Caco-2 (cell line): ENCODE results near the gene ASNSD1. TPM values are rescaled to one million over a fixed set of nuclear protein-coding genes. Genes with fewer than 3 reads are reported as not detected.

Experiments
- Bru-seq: library from RNA; stranded (reverse); fragments of 400-500 nt; gene quantifications from one replicate; lab custom pipeline; 2021; lab: Mats Ljungman, UMichigan
- BruChase-seq, 2 experiments: library from RNA; stranded (reverse); fragments of 400-500 nt; gene quantifications; one replicate each; lab custom pipeline; 2021; lab: Mats Ljungman, UMichigan
- BruUV-seq: library from RNA; stranded (reverse); fragments of 400-500 nt; replicated peaks from 2 replicates; lab custom pipeline; 2021; lab: Mats Ljungman, UMichigan
- CTCF ChIA-PET: fragments of 300-600 bp; sonication (Branson Sonifier 250); formaldehyde crosslinking; loops from one replicate; lab custom pipeline; 2022; ENCODE audit warnings: antibody characterized with exemption; lab: Charles Lee
- POLR2A ChIA-PET: fragments of 300-600 bp; sonication (Branson Sonifier 250); formaldehyde crosslinking; loops from one replicate; lab custom pipeline; 2022; ENCODE audit warnings: antibody characterized with exemption; lab: Charles Lee
- DNase-seq, 2 experiments: peaks; one replicate each; pipeline versions ENCODE4 v3.0.0 to v3.0.0-alpha.2; 2020 to 2022
- H3K27me3 ChIP-seq: replicated peaks from 2 replicates; pipeline ENCODE4 v1.6.0; 2011; ENCODE audit warnings: low read length; ENCODE audit not compliant: control insufficient read depth, insufficient read depth
- H3K36me3 ChIP-seq: 2 replicates; pipeline ENCODE4 v1.5.1; 2011; ENCODE audit warnings: low read length; ENCODE audit not compliant: control insufficient read depth, insufficient read depth
- H3K4me1 ChIP-seq: fragments of 250-450 bp; sonication (Bioruptor Pico); 2 replicates; pipeline ENCODE4 v1.5.1; 2020; ENCODE audit warnings: mild to moderate bottlenecking
- H3K4me3 ChIP-seq: 2 replicates; pipeline ENCODE4 v1.5.1; 2011; ENCODE audit warnings: low read depth, mild to moderate bottlenecking, control low read depth, low read length
- H3K9me3 ChIP-seq: fragments of 250-450 bp; sonication (Bioruptor Pico); 2 replicates; pipeline ENCODE4 v1.5.1; 2020; ENCODE audit warnings: mild to moderate bottlenecking, moderate library complexity
- H3K27ac Mint-ChIP-seq: one replicate; pipeline ENCODE4 v1.8.0; 2022; ENCODE audit warnings: mixed read lengths; ENCODE audit not compliant: unreplicated experiment
- H3K27me3 Mint-ChIP-seq: one replicate; pipeline ENCODE4 v1.8.0; 2022; ENCODE audit warnings: mixed read lengths; ENCODE audit not compliant: insufficient read depth, unreplicated experiment
- H3K36me3 Mint-ChIP-seq: one replicate; pipeline ENCODE4 v1.8.0; 2022; ENCODE audit warnings: mild to moderate bottlenecking, mixed read lengths; ENCODE audit not compliant: insufficient read depth, unreplicated experiment
- H3K4me1 Mint-ChIP-seq: one replicate; pipeline ENCODE4 v1.8.0; 2022; ENCODE audit warnings: low read depth, mixed read lengths; ENCODE audit not compliant: unreplicated experiment
- H3K4me3 Mint-ChIP-seq: one replicate; pipeline ENCODE4 v1.8.0; 2022; ENCODE audit warnings: mild to moderate bottlenecking, moderate library complexity, mixed read lengths; ENCODE audit not compliant: unreplicated experiment
- H3K9me3 Mint-ChIP-seq: one replicate; pipeline ENCODE4 v1.8.0; 2022; ENCODE audit warnings: mixed read lengths; ENCODE audit not compliant: unreplicated experiment
- intact Hi-C: fragments of 100-400 bp; cut with micrococcal nuclease; formaldehyde crosslinking; loops from one replicate; pipeline ENCODE4 v1.10.0; 2022; ENCODE audit not compliant: unreplicated experiment
- long read RNA-seq: library from polyadenylated mRNA; stranded (forward); transcript quantifications from one replicate; pipeline ENCODE4 v2.0.0, GENCODE V29; 2022
- total RNA-seq: library from RNA; stranded (reverse); gene quantifications from 2 replicates; pipeline ENCODE4 v1.2.3, GENCODE V29; 2022
- TF ChIP-seq, protein P1 (sequence below), 2 experiments: fragments of 200-600 bp in 1 of 2; IDR thresholded peaks; 1 replicate in 1 of 2; 2 replicates in 1 of 2; pipeline versions ENCODE4 v1.5.1 to v1.8.0; 2011 to 2022; ENCODE audit warnings: antibody characterized with exemption in 1 of 2, control low read depth in 1 of 2, inconsistent platforms in 1 of 2, low read depth in 1 of 2, low read length in 1 of 2, mild to moderate bottlenecking in 1 of 2, moderate library complexity in 1 of 2; ENCODE audit not compliant: insufficient read depth in 1 of 2, severe bottlenecking in 1 of 2, unreplicated experiment in 1 of 2

Gene ASNSD1
- total RNA-seq: 39.2 and 49.4 TPM in 2 replicates
- Bru-seq, nascent RNA: percentile 93 among the genes with signal in this experiment
- percentile 98 among the genes with signal in this experiment for BruChase-seq, experiment 1, labeled RNA remaining after a 2-hour chase
- percentile 97 among the genes with signal in this experiment for BruChase-seq, experiment 2, labeled RNA remaining after a 6-hour chase
- long read RNA-seq, transcript ASNSD1-201 (6 exons, 2,450 nt): major isoform, 105 of 155 reads
- long read RNA-seq, transcript ASNSD1-209 (4 exons, 581 nt): minor isoform, 9 of 155 reads
- long read RNA-seq, partial matches to known transcripts: 3 of 155 reads
- long read RNA-seq, other reads (novel, unspliced or antisense): 36 of 155 reads

DNA sequence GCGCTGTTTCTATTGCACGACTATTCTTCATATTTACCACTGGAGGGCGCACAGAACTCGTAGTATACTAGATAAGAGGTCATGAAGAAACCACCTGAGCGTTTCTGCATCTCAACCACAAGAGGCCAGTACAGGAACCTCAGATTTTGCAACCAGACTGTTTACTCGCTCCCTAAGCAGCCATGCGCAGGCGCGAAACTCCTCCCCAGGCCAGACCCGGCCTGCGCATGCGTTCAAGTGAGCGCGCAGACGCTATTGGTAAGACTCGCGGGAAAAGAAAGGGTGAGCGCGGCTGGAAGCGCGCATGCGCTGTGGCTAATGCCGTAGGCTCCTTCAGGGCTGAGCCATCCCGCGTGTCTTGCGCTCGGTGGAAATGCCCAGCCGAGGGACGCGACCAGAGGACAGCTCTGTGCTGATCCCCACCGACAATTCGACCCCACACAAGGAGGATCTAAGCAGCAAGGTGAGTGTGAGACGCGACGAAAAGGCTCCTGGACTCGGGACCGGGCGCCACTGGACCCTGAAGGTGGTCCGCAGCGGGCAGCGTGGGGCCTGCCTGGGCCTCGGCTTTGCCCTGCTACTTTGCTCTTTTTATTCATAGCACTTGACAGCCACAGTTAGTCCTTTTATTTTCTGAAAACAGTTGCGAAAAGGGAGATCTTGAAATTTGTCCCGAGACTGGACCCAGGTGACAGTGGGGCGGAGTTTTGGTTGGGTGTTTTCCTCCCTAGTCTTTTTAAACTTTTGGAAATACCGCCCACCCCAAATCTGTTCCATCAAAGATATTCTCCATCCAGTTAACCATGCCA is at the start of gene ASNSD1:
Gene ASNSD1, plus strand, starts transcription at position 312 of the 809 bp plus-strand sequence. CDS start 4,674 bp downstream, outside the sequence.
- H3K9me3 ChIP-seq: no peaks in the 10 kb centered on the region
- H3K27me3 ChIP-seq: no peaks in the 10 kb centered on the region
- TSS peak; percentile 73 for BruUV-seq
- intact Hi-C loops: loop anchor here (1.0 to 5.0 kb wide), 9 partner anchors 13 to 521 kb away; partner anchors contain the start of genes ANKAR, ORMDL1, OSGEPL1 and PMS1
- CTCF ChIA-PET: interaction anchor here (0.6 to 1.9 kb wide), 6 partner anchors 10 to 193 kb away, joined by 3 to 13 read pairs (median 5); partner anchors contain the start of genes ANKAR, OSGEPL1 and SLC40A1
- Mint-ChIP-seq H3K9me3 (no peaks in the 10 kb centered on the region), H3K27ac (no peak within 1 kb of the TSS), H3K27me3 (no peaks in the 10 kb centered on the region), H3K4me3 (no peak within 1 kb of the TSS), H3K4me1 (no peaks in the 10 kb centered on the region), H3K36me3 (peaks cover 5% of the 10 kb centered on the region)
- peaks cover 22% of the 10 kb centered on the region for H3K4me1 ChIP-seq
- H3K4me3 ChIP-seq: peak within 1 kb of the TSS; percentile 67
- H3K36me3 ChIP-seq: no peaks in the 10 kb centered on the region
- peak; percentile 99 for DNase-seq
- POLR2A ChIA-PET: no interaction called here
- TF ChIP-seq, protein P1, sequence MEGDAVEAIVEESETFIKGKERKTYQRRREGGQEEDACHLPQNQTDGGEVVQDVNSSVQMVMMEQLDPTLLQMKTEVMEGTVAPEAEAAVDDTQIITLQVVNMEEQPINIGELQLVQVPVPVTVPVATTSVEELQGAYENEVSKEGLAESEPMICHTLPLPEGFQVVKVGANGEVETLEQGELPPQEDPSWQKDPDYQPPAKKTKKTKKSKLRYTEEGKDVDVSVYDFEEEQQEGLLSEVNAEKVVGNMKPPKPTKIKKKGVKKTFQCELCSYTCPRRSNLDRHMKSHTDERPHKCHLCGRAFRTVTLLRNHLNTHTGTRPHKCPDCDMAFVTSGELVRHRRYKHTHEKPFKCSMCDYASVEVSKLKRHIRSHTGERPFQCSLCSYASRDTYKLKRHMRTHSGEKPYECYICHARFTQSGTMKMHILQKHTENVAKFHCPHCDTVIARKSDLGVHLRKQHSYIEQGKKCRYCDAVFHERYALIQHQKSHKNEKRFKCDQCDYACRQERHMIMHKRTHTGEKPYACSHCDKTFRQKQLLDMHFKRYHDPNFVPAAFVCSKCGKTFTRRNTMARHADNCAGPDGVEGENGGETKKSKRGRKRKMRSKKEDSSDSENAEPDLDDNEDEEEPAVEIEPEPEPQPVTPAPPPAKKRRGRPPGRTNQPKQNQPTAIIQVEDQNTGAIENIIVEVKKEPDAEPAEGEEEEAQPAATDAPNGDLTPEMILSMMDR (IDR thresholded peaks at IDR 0.05; ENCODE audit: insufficient read depth in 1 of 2, low read depth in 1 of 2, low read length in 1 of 2, severe bottlenecking in 1 of 2, unreplicated experiment in 1 of 2): peak; percentile 93 to 96

DNA sequence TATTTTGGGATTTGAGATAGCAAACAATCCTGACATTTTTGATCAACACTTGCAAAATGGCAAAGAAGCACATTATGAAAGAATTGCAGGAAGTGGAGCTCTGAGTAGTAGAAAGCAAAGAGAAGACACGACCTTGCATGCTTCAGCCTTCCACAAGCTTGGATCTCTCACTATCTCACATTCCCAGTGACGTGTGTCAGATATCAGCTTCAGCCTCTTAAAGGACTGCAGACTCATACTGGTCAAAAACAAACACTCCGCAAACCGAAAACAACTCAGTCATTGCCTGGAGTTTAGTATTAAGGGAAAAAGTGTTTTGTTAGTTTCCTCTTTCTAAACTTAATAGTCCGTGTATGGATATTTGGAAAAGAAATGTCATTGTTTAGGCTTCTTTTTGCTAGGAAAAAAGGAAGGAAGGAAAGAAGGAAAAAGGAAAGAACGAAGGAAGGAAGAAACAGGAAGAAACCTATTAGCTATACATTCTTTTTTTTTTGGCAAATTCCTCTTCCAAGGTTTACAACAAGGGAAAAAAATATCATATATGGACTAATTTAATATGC is 48.1 kb upstream of the ASNSD1 start:
- DNase-seq: peak; percentile 54 to 66
- Histone ChIP-seq H3K9me3 (no peaks in the 10 kb centered on the region), H3K36me3 (no peaks in the 10 kb centered on the region), H3K27me3 (no peaks in the 10 kb centered on the region), H3K4me3 (no peak overlapping the region), H3K4me1 (peaks cover 37% of the 10 kb centered on the region)
- H3K9me3 Mint-ChIP-seq: no peaks in the 10 kb centered on the region
- no TSS peak for BruUV-seq
- TF ChIP-seq, protein P1 (IDR thresholded peaks at IDR 0.05; ENCODE audit: insufficient read depth in 1 of 2, low read depth in 1 of 2, low read length in 1 of 2, severe bottlenecking in 1 of 2, unreplicated experiment in 1 of 2): no peak
- ChIA-PET POLR2A (interaction anchor here (0.7 to 1.5 kb wide), 2 partner anchors 9 to 33 kb away, joined by 3 to 9 read pairs; partner anchors contain the start of gene SLC40A1), CTCF (interaction anchor here (1.0 kb wide), 1 partner anchor 32 kb away, joined by 7 read pairs; the partner anchor contains the start of gene SLC40A1)
- peak overlapping the region; percentile 56 for H3K4me3 Mint-ChIP-seq
- H3K27me3 Mint-ChIP-seq: no peaks in the 10 kb centered on the region
- intact Hi-C loops: loop anchor here (2.0 kb wide), 1 partner anchor 14 kb away; no protein-coding TSS in a partner anchor
- H3K36me3 Mint-ChIP-seq: no peaks in the 10 kb centered on the region
- H3K4me1 Mint-ChIP-seq: peaks cover 32% of the 10 kb centered on the region
- H3K27ac Mint-ChIP-seq: peak overlapping the region; percentile 82
